Peyer's patch (tissue), 4 donors: ENCODE results near the gene TLK2.
"Not testable (repeated sequence)": the region's sequence is repeated elsewhere in the genome, so short reads cannot be mapped to it uniquely, and the experiment has no call there.

ENCODE experiments used
- CTCF ChIP-seq, 6 experiments: fragments of 450-650 bp in 4 of 6; fragments of 200-600 bp in 2 of 6; sonication (generic) in 1 of 6; IDR thresholded peaks; one replicate each; pipeline ENCODE4 v1.5.1; 2017 to 2019; ENCODE audit warnings: antibody characterized with exemption in 6 of 6, mild to moderate bottlenecking in 3 of 6, moderate library complexity in 1 of 6
- POLR2A ChIP-seq, 2 donors: fragments of 450-650 bp; IDR thresholded peaks; one replicate each; pipeline ENCODE4 v1.5.1; 2017; ENCODE audit warnings: antibody characterized with exemption in 2 of 2, mild to moderate bottlenecking in 2 of 2, moderate library complexity in 2 of 2

GRCh38 chr17:62458483-62458882 is 20.1 kb upstream of the TLK2 start:
- TF ChIP-seq CTCF, POLR2A (IDR thresholded peaks at IDR 0.05): not testable (repeated sequence)
